NCI-H1417 (cell line): ENCODE measurements around the gene SMYD3.

Source experiments
- DNase-seq, 3 experiments: peaks; one replicate each; lab custom pipeline; 2025; lab: John Stamatoyannopoulos, UW

SMYD3 gene

DNA sequence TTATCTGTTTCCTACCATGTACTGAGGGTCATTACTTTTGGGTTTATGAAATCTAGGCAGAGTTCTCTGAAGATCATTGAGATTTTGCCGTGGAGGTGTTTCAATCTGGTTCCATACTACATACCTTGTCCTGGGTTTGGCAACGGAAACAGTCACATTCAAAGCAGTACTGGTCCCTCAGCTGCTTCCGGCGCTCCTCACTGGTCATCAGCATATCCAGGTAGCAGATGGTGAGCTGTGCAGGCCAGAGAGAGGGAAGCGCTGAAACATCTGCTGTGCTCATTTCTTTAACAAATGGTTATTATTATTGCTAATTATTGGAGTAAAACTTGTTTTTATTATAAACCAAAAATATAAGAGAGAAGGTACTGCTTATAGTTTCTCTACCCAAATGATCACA lies 591.7 kb downstream of the SMYD3 start:
- DNase-seq, result no peak

DNA sequence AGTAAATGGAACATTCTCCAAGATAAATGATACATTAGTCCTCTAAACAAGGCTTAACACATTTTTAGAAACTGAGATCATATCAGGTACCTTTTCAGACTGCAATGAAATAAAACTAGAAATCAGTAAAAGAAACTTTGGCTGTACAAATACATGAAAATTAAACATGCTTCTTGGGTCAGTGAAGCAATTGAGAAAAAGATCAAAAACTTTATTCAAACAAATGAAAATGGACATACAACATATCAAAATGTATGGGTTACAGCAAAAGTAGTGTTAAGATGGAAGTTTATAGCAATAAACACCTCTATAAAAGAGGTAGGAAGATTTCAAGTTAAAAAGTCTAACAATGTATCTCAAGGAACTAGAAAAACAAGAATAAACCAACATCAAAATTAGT lies 598.5 kb downstream of the SMYD3 start:
- no peak for DNase-seq

DNA sequence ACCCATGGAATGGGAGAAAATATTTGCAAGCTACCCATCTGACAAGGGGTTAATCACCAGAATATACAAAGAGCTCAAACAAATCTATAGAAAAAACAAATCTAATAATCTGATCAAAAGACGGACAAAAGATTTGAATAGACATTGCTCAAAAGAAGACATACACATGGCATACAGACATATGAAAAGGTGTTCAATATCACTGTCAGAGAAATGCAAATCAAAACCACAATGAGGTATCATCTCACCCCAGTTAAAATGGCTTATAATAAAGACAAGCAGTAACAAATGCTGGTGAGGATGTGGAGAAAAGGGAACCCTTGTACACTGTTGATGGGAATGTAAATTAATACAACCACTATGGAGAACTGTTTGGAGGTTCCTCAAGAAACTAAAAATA lies 600.9 kb downstream of the SMYD3 start:
- no peak for DNase-seq

DNA sequence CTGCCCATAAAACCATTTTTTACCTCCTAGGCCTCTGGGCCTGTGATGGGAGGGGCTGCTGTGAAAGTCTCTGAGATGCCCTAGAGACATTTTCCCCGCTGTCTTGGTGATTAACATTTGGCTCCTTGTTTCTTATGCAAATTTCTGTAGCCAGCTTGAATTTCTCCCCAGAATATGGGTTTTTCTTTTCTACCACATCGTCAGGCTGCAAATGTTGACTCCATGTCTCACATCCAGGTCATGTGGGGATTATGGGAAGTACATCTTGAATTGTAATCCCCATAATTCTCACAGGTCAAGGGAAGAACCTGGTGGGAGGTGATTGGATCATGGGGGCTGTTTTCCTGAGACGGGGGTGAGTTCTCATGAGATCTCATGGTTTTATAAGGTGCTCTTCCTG lies 603.2 kb downstream of the SMYD3 start:
- DNase-seq, result no peak

DNA sequence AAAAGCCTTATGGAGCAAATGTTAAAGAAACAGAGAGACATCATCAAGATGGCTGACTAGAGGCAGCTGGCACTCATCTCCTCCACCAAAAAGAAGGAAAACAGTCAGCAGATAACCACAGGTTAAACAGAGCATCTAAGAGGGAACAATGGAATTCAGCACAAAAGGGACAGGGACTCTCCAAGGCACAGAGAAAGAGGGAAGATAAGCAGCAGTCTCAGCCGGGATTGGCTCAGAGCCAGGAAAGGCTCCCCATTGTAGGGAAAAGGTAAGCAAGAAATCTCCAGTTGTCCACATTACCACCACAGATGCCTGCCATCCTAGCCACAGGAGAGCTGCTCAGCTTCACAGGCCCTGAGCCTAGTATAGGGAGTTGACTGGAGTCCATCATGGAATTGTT lies 605.5 kb downstream of the SMYD3 start:
- DNase-seq, result no peak

DNA sequence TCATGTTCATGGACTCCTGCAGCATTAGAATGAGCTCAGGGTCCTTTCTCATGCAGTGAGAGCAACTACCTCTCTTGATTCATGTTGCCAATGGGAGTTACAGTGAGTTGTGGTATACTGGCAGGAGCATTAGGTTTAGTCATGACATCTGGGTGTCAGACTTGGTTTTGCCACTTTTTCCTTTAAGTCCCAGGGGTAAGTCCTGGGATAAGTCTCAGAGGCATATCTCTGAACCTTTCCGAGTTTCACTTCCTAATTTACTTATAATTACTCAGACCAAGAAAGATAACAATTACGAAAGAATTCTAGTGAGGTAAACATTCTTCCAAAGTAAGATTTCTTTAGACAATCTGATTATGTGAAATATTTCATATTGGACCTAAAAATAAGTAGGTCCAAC lies 606.0 kb downstream of the SMYD3 start:
- DNase-seq, result no peak

DNA sequence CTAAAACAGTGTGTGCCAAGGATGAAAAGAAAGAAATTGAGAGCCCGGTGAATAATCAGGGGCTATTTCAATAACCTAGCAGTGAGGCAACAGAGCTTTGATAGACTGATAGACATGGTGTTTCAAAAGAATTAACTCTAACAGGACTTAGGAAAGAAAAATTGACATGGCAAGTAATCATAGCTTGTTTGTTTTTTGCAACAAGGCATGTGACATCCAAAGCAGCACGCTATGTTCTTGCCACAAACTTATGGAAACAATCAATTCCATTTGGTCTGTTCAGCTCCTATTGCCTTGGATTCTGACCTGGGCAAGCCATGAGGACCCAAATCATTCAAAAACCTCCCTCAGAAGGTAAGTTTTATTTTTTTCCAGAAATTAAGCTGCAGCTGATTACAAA lies 608.5 kb downstream of the SMYD3 start:
- no peak for DNase-seq

DNA sequence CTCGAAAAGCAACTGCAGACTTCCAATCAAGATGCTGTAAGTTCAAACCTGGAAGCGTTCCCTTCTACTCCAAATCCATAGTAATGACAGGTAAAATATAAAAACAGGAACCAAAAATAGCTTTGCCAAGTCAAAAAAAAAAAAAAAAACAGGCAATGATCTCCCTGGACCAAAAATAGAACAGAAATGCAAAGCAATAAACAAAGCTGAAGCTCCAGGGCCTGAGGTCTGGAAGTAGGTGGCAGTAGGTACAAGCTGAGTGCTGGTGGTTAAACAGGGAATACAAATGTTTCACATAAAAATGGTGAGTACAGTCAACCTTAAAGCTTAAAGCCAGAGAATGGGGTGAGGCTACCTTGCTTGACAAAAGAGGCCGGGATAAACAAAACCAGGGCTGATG lies 610.8 kb downstream of the SMYD3 start:
- no peak for DNase-seq

DNA sequence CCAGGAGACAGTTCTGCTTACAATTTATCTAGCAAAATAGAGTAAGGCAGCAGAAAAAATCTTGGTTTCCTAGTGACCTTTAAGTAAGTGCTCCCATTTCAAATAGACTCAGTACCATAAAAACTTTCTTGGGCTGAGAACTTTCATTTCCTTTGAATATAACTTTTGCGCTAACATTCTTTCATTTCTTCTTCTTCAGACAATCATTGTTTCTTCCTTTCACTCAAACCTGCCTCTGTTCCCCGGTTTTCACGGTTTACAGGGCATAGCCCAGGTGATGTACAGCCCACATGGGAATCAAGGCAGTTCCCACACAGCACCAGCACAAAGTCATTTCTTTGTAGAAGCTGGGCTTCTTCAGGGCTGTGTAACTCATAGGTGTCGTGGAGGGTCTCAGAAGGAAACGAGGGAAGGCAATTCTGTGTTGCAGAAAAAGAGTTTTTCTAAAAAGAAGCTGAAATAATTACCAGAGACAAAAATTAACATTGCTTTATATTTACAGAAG lies 611.6 kb downstream of the SMYD3 start:
- DNase-seq, result no peak

DNA sequence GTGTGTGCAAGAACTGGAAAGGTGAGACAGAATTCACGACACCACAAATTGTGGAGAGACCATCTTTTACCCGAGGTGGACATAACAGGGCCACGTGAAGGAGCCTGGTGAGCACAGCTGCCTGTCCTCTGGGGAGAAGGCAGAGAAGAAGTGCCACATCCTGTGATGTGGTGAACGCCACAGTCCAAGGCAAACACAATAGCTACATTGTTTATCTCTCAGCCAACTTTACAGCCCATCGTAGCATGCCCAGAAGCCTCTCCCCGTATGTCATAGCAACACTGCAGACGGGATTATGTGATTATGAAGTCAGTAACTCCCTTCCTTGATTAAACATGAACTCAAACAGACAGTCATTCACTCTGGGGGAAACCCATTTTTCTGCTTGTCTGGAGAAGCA lies 612.2 kb downstream of the SMYD3 start:
- DNase-seq, result no peak

DNA sequence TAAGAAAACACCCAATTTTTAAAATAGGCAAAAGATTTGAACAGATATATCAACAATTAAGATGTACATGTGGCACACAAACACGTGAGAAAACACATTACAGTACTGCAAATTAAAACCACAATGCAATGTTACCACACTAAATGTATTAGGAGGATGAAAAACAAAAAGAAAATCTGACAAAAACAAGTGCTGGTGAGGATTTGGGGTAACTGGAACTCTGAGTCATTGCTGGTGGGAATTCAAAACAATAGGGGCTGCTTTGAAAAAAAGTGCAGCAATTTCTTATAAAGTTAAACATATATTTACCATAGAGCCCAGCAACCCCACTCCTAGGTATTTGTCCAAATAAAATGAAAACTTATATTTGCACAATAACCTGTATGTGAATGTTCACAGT lies 614.1 kb downstream of the SMYD3 start:
- DNase-seq, result no peak

DNA sequence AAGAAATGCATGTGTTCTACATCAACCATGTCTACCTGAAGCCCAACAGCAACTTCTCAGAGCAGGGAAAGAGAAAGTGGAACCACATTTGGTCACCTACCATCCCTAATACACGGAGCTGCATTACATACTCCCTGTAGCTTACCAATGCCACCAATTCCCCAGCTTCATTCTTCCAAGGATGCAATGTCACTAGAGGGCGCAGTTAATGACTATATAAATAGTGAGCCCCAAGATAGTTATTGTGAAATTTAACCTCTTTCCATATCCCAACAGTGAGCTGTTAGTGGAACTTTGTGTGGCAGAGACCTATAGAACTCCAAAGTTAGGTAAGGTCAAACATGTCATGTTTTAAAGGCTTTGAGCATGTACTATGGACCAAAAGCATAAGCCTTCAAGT lies 618.3 kb downstream of the SMYD3 start:
- no peak for DNase-seq

DNA sequence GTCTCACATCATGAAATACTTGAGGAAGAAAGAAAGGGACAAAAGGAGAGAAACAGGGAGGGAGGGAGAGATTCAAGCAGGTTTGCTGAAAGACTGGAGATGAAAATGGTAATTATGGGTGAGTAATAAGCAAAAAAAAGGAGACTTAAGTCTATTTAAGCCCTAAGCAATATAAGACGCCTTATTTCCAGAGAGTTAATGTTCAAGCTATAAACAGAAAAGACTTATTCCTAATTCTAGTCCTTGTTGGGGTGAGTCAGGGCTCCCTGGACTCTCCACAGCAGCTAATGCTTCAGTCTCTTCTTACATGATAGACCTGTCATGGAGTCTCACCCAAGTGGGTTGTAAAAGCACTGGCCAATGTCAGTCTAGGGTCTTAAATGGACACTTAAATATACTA lies 619.2 kb downstream of the SMYD3 start:
- DNase-seq, result no peak

DNA sequence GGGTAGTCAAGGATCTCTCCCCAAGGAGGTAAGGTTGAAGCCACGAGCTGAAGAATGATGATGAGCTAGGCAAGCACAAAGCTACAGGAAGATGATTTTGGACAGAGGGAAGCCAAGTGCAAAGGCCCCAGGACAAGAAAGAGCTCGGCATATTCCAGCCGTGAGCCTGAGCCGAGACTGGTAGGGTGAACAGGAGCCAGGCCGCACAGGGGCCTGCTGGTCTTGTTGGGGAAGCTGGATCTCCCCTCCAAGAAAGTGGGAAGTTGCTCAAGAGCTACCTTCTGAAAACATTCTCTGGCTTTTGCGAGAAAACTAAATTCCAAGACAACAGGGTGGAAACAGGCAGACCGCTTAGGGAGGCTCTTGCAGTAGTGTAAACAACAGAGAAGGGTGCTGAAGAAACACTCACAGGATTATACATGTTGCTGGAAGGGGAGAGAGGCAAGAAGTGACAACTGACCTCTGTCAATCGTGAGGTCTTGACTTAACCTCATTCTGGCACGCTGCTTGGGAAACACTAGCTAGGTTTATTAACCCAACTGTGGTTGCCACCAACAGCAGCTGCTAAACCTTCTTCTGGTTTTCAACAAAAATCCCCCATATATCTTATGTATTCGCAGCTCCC lies 625.2 kb downstream of the SMYD3 start:
- no peak for DNase-seq

DNA sequence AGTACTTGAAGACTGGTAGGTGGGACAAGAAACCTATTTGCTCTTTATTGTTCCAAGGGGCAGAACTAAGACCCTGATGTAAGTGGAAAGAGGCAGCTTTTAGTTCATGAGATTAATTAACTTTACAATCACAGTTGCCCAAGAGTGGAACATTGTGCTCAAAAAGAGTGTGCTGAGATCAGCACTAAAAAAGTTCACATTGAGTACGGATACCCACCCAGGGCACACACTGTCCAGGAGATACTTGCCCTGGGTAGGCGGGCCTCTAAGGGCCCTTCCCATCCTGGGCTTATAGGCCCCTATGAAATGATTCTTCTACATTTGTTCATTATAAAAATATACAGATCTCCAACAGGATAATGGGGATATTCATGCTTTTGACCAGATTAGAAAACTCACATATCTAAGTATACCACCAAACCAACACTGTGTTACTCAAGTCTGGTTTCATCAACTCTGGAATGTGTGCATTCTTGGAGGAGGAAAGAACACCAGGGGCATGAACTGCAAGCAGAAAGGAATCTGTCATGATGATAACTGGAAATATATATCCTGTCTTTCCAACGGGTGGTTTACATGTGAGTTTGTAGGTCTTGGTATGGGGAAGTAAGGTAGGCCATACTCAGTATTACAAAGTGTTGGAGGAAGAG lies 626.2 kb downstream of the SMYD3 start:
- no peak for DNase-seq

DNA sequence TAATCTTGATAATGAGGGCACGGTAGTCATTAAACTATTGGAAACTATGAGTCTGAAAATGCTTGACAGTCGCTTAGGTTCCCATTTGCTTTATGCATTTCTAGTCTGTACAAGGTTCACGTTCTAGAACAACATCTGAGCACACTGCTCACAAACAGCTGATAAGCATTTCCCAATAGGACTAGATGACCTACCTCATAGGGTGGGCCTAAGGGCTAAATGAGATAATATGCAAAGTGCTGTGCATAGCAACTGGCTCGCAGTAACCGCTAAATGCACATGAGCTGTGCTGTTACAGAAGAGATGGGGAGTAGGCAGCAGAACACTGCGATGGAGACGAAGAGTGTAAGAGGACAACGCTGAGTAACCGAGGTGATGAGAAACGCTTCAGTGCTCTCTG lies 628.0 kb downstream of the SMYD3 start:
- no peak for DNase-seq

DNA sequence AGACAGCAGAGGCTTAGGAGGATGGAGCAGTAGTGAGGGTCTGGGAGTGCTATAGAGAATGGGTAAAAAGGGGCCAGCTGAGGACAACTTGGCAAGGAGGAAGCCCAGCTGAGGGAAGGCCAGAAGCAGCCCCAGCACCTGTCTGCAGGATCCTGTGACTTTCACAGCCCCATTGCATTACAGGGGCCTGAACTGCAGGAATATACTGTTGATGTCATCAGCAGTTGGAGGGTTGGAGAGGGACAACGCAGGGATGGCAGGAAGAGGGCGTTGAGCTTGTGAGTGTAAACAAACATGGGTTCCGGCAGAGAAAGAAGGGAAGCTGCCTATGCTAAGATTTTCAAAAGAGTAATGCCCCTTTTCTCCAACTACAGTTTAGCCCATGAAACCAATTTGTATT lies 628.5 kb downstream of the SMYD3 start:
- no peak for DNase-seq

DNA sequence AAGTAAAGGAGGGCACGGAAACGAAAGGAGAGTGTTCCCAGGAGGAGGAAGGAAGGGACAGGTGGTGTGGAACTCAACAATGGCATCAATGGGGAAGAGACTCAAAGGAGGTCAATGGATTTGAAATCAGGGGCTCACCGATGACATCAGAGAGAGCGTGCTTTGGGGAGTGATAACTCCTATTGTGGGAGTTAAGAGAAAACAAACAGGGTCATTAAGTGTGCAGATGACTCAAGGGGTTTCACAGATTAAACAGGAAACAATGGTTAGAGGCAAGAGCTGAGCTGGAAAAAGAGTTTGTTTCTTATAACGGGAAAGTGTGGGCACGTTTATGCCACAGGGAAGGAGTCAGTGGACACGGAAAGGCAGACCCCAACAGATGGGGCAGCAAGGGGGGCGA lies 629.1 kb downstream of the SMYD3 start:
- no peak for DNase-seq

DNA sequence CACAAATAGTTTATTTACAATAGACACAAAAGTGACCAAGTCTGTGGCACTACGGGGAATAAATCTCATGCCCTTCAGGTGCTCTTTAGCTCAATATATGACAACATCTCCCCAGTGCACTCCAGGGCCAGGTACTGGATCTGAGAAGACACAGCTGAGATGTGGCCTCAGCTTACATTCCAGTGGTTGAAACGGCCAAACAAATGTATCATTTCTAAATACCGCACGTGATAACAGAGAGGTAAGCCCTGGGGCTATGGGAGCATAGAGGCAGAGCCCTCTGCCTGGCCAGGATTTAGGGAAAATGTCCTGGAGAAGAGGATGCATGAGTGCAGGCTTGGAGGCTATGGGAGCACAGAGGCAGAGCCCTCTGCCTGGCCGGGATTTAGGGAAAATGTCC lies 630.5 kb downstream of the SMYD3 start:
- no peak for DNase-seq

DNA sequence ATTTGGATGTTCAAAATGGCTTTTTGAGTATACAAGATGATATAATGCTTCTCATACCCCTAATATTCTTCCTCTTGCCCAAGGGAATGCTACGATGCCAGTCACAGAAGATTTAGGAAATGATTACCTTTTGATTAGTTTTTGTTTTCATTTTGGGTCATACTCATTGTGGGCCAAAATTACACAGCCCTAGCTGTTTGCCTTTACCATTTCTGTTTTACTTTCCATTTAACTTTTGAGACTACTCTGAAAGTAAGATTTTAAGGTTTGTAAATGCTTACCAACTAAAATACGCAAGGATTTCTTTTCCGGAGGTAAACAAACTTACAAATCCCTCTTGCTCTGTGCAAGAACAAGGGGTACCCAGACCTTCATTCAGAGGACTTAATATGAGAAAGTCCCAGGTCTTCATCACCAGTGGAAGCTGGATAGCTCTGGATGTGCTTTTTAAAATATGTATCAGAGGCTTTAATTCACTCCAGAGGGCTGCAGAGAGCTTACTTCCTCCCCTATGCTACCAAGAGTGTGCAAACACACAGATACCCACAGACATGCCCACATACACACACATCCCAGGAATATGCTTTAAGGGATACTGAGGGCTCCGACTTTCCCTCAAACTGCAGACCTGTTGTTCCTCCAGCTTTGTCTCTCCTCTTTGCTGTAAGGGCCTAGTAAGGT lies 631.4 kb downstream of the SMYD3 start:
- no peak for DNase-seq

DNA sequence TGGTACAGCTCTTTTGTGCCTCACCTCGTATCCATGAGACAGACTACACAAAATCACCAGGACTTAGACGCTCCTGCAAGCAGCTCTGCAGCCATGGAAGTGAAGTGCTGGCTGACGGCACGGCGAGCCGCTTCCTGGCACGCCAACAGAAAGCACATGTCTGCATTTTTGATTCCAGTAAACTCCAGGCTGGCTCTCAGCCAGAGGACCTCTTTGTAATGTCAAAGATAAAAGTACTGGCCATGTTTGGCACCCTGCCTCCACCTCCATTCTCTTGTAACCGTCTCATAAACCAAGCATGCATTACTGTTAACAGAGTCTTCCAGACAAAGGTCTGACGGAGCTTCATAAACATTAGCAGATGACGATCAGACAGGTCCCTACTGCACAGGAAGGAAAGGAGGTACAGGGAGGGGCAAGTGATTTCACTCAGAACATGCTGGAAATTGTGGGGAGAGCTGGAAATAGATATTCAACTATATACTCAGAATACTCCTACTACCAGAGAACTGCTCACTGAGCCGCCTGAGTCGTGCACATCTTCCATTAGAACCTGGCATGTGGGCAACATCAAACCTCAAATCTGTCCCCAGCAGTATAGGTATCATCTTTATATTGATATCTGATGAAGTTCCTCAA lies 632.0 kb downstream of the SMYD3 start:
- peak in 2 of 3 experiments; percentile 31 to 72 for DNase-seq

DNA sequence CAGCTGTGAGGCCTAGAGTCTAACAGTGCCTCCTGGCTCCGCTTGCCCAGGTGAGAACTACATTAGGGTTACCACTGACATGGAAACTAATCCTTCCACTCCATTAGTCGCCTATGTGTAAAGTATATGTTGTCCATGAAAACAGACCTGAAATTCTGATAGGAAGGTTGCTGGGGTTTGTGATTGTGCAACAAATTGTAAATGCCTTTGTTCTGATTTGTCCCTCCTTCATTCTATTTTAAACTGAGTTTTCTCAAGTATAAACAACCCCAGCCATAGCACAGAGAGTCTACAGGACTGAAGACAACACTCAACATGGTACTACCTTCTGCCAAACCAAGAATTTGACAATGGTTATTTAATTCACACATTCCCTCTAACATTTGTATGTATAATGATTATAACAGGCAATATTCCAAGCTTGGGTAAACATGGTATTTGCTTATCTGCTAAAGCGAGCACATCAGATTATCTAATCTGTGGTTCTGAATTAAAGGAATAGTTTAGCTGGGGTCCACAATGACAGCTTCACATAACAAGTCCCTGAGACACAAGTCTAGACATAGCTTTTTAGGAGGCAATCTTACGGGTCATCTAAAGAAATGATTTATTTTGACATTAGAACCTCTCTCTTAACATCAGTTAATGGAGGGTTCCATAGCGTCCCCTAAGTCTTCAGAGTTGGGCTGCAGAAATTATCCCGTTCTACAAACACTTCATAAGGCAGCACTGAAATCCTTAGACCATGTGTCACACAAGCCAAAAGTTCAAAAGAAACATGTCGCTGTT lies 633.0 kb downstream of the SMYD3 start:
- DNase-seq, result no peak
